NB4 (cell line): Measurements from ENCODE around the gene CDH13.

ENCODE experiments used
- CTCF ChIP-seq: IDR thresholded peaks from one replicate; pipeline ENCODE4 v1.5.1; 2012; ENCODE audit warnings: low read depth, low read length
- POLR2A ChIP-seq: IDR thresholded peaks from 2 replicates; pipeline ENCODE4 v1.6.1; 2011; ENCODE audit warnings: mild to moderate bottlenecking; ENCODE audit not compliant: insufficient read length; ENCODE audit errors: extremely low read depth
- TF ChIP-seq, protein P1 (sequence below): IDR thresholded peaks from 2 replicates; pipeline ENCODE4 v1.6.1; 2011; ENCODE audit warnings: low read depth, low read length

- TF ChIP-seq, protein P1, sequence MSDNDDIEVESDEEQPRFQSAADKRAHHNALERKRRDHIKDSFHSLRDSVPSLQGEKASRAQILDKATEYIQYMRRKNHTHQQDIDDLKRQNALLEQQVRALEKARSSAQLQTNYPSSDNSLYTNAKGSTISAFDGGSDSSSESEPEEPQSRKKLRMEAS, result no peak
- TF ChIP-seq CTCF (no peak), POLR2A (no peak)
Observed at GRCh38 chr16:82623241-82623640, 3.5 kb upstream of the CDH13 start.
